Fibroblast of mammary gland (primary cell): ENCODE results near the gene FALEC.

Experiments used
- DNase-seq: peaks from one replicate; pipeline ENCODE4 v3.0.0-alpha.2; 2010; ENCODE audit warnings: low read depth
- H3K4me3 ChIP-seq: 2 replicates; pipeline ENCODE4 v1.5.1; 2011; ENCODE audit warnings: low read depth, mild to moderate bottlenecking, low read length, moderate library complexity; ENCODE audit not compliant: control insufficient read depth
- TF ChIP-seq, protein P1 (sequence below): conservative IDR thresholded peaks from 2 replicates; pipeline ENCODE4 v1.5.1; 2011; ENCODE audit warnings: low read depth, low read length, inconsistent platforms; ENCODE audit not compliant: control insufficient read depth, insufficient read depth

FALEC gene

DNA sequence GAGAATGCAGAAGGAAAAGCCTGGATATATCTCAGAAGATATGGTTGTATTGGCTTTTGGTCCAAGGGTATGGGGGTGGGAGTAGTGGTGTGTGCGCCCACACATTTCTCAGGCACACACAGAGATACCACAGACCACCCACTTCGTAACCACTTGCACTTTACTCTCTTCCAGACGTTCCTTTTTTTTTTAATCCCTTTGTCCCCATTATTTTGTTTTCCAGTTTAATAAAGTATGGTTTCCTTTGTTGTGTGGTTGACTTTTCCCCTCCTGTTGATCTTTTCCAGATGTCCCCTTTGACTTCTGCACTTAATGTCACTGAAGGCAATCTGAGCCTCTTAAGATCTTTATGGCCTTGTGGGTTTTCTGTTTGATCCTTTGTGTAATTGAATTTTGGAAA, 38.8 kb upstream of the FALEC start:
- TF ChIP-seq, protein P1, sequence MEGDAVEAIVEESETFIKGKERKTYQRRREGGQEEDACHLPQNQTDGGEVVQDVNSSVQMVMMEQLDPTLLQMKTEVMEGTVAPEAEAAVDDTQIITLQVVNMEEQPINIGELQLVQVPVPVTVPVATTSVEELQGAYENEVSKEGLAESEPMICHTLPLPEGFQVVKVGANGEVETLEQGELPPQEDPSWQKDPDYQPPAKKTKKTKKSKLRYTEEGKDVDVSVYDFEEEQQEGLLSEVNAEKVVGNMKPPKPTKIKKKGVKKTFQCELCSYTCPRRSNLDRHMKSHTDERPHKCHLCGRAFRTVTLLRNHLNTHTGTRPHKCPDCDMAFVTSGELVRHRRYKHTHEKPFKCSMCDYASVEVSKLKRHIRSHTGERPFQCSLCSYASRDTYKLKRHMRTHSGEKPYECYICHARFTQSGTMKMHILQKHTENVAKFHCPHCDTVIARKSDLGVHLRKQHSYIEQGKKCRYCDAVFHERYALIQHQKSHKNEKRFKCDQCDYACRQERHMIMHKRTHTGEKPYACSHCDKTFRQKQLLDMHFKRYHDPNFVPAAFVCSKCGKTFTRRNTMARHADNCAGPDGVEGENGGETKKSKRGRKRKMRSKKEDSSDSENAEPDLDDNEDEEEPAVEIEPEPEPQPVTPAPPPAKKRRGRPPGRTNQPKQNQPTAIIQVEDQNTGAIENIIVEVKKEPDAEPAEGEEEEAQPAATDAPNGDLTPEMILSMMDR, result no peak
- DNase-seq, result peak; percentile 47

DNA sequence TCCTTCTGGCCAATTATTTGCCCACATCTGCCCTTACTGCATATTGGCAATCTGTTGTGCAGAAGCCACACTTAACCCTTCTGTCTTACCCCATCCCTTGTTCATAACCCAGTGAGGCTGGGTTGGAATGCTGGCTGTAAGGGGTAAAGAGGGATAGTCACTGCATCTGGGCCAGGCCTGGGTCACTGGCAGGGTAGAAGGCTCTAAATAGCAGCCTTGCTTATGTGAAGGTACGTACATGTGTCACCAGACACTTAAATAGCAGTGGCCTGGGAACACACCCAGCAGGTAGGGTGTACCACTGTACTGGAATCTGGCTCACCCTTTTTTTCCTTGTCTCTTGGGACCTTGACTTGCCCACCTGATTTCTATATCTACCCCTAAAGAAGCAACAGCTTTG, 38.2 kb upstream of the FALEC start:
- no peak overlapping the region for H3K4me3 ChIP-seq
- TF ChIP-seq, protein P1, result no peak
- DNase-seq, result no peak

More for the DNA sequence above, 38.8 kb upstream of the FALEC start:
- H3K4me3 ChIP-seq, result no peak overlapping the region

DNA sequence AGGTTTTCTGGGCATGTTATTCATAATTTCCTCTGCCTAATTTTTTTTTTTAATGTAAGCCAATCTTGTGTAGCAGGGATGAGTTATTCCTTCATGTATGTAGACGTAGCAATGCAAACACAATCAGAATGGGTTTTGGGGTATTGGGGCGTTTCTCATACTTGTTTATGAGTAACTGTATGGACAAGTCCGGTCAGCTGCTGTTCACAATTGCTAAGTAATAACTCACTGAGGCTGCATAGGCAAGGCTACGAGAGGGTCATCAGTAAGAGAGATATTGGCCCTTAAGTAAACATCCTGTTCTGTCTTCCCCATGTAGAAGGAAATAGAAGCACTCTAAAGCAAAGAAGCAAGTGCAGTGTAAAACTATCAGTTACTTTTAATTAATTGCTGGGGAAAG, 37.8 kb upstream of the FALEC start:
- DNase-seq, result peak; percentile 46
- TF ChIP-seq, protein P1, result no peak
- no peak overlapping the region for H3K4me3 ChIP-seq

DNA sequence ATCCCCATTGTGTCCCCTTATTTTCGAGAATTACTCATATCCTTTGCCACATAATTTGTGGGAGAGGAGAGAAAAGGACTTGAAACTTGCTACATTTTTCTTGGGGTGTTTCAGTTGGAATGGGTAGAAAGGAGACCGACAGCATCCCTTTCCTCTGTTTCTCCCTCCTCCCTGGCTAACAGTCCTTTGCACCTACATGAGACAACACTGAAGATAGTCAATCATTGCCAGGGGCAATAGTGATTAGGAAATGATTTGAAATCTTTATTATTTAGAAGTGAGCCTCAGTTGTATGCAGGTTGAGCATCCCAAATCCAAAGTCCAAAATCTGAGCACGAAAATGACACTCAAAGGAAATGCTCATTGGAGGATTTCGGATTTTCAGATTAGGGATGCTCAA, 36.2 kb upstream of the FALEC start:
- DNase-seq, result no peak
- TF ChIP-seq, protein P1, result no peak
- no peak overlapping the region for H3K4me3 ChIP-seq

DNA sequence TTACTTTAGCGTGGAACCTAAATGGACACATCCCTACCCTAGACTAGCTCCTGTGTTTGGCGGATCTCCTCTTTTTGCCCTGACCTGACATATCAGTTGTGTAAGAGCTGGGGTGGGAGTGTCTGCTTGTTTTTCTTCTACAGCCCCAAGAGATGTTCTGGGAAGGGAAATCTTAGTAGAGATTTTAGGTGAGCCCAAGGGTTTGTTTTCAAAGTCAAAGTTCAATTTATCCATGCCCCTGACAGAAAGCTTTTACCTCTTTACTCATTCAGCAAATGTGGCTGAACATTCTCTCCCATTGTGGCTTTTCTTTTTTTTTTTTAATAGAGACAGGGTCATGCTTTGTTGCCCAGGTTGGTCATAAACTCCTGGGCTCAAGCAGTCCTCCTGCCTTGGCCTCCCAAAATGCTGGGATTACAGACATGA, 35.6 kb upstream of the FALEC start:
- DNase-seq, result no peak
- H3K4me3 ChIP-seq, result no peak overlapping the region
- TF ChIP-seq, protein P1, result no peak

DNA sequence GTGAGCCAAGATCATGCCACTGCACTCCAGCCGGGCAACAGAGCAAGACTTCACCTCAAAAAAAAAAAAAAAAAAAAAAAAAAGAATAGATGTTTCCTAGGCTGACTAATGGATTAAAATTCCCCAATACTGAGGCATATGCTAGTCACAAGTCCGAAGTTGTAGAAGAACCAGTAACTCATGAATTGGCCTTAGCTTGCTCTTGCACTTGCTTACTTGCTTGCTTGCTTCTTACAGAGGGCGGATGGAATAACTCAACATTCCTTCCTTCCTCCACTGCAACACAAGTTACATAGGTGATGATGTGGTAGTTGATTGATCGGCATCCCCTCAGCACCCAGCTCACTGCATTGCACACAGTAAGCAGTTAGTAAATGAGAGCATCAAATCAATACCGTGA, 31.1 kb upstream of the FALEC start:
- DNase-seq, result peak; percentile 63
- TF ChIP-seq, protein P1, result no peak
- no peak overlapping the region for H3K4me3 ChIP-seq

DNA sequence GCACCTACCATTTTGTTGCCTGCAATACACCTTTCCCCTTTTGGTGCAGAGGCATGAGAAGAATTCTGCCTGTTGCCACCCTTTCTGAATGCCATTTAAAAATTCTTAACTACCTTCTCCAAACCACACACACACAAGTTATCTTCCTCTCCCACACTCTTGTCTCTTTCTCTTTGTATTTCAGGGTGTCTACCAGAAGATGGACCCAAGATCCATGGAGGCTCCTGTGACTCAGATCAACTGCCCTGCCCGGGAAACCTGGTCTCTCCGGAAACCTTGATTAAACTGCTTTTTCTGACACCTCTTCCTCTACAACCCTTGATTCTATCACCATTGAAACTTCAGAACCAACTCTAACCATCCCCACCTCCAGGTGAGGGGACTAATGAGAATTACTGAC, 30.7 kb upstream of the FALEC start:
- TF ChIP-seq, protein P1, result peak; percentile 47
- no peak overlapping the region for H3K4me3 ChIP-seq
- peak; percentile 61 for DNase-seq
